HepG2 (cell line): Measurements from ENCODE around the gene NPHP1. TPM values are rescaled to one million over a fixed set of nuclear protein-coding genes. Genes with fewer than 3 reads are reported as not detected.

ENCODE experiments used
- AGO1 ChIP-seq: fragments of 200-400 bp; formaldehyde crosslinking; IDR thresholded peaks from 2 replicates; pipeline ENCODE4 v1.6.1; 2017; ENCODE audit warnings: mild to moderate bottlenecking, low read depth, low read length, moderate library complexity; ENCODE audit not compliant: poor library complexity, severe bottlenecking
- ARNTL ChIP-seq: sonication (generic); formaldehyde crosslinking; IDR thresholded peaks from 2 replicates; pipeline ENCODE4 v1.4.0; 2020; ENCODE audit warnings: mild to moderate bottlenecking, missing genetic modification reagents
- DDIT3 ChIP-seq: sonication (generic); formaldehyde crosslinking; IDR thresholded peaks from 2 replicates; pipeline ENCODE4 v1.4.0; 2020; ENCODE audit warnings: mild to moderate bottlenecking, missing genetic modification reagents
- E2F1 ChIP-seq: sonication (generic); formaldehyde crosslinking; IDR thresholded peaks from 2 replicates; pipeline ENCODE4 v1.5.0; 2020; ENCODE audit warnings: missing genetic modification reagents
- MAFG ChIP-seq: sonication (generic); formaldehyde crosslinking; IDR thresholded peaks from 2 replicates; pipeline ENCODE4 v1.5.1; 2020; ENCODE audit warnings: mild to moderate bottlenecking, missing genetic modification reagents
- NFIB ChIP-seq: sonication (generic); formaldehyde crosslinking; IDR thresholded peaks from 2 replicates; pipeline ENCODE4 v1.9.0; 2021; ENCODE audit warnings: missing genetic modification reagents, mild to moderate bottlenecking, borderline replicate concordance
- NFKBIZ ChIP-seq: IDR thresholded peaks from 2 replicates; pipeline ENCODE4 v1.6.1; 2018; ENCODE audit warnings: missing genetic modification reagents, missing compliant biosample characterization
- NRL ChIP-seq: sonication (generic); formaldehyde crosslinking; IDR thresholded peaks from 2 replicates; pipeline ENCODE4 v1.5.0; 2020; ENCODE audit warnings: missing genetic modification reagents, mild to moderate bottlenecking, moderate library complexity, borderline replicate concordance
- RARA ChIP-seq: IDR thresholded peaks from 2 replicates; pipeline ENCODE4 v1.6.1; 2016; ENCODE audit warnings: missing genetic modification reagents, missing compliant biosample characterization
- SKI ChIP-seq: fragments of 450-650 bp; IDR thresholded peaks from one replicate; pipeline ENCODE4 v1.6.1; 2018; ENCODE audit warnings: mild to moderate bottlenecking; ENCODE audit not compliant: partially characterized antibody
- TOE1 ChIP-seq: sonication (generic); formaldehyde crosslinking; IDR thresholded peaks from 2 replicates; pipeline ENCODE4 v1.4.0; 2020; ENCODE audit warnings: mild to moderate bottlenecking, missing genetic modification reagents
- ZC3H4 ChIP-seq: sonication (generic); formaldehyde crosslinking; IDR thresholded peaks from 2 replicates; pipeline ENCODE4 v1.4.0; 2020; ENCODE audit warnings: missing genetic modification reagents, borderline replicate concordance
- ZNF367 ChIP-seq: sonication (generic); formaldehyde crosslinking; IDR thresholded peaks from 2 replicates; pipeline ENCODE4 v1.4.0; 2020; ENCODE audit warnings: missing genetic modification reagents, borderline replicate concordance
- ZNF446 ChIP-seq: sonication (generic); formaldehyde crosslinking; IDR thresholded peaks from 2 replicates; pipeline ENCODE4 v1.5.0; 2020; ENCODE audit warnings: mild to moderate bottlenecking, missing genetic modification reagents
- ZSCAN29 ChIP-seq: sonication (generic); formaldehyde crosslinking; conservative IDR thresholded peaks from 2 replicates; pipeline ENCODE4 v1.4.0; 2020; ENCODE audit warnings: mild to moderate bottlenecking, missing genetic modification reagents
- polyA plus RNA-seq, 8 experiments: library from polyadenylated mRNA; depleted of rRNA in 3 of 8; stranded (reverse) in 7 of 8; unstranded in 1 of 8; fragments of >200 nt; fragmentation: Illumina TruSeq in 4 of 8; extraction: Trizol in 4 of 8; gene quantifications; 2 replicates each; pipeline versions ENCODE4 v1.2.1 to v1.2.3, GENCODE V29; 2011 to 2016; ENCODE audit warnings: low read depth in 4 of 8, missing spikeins in 1 of 8, mixed read lengths in 1 of 8; ENCODE audit not compliant: insufficient read depth in 1 of 8
- total RNA-seq, 5 experiments: library from RNA; depleted of rRNA; stranded (reverse); fragments of >200 nt; fragmentation: Illumina TruSeq; extraction: Trizol; gene quantifications; 2 replicates each; pipeline ENCODE4 v1.2.3, GENCODE V29; 2016; ENCODE audit warnings: low read depth in 1 of 5
- TF ChIP-seq, protein P1 (sequence below): sonication (generic); formaldehyde crosslinking; conservative IDR thresholded peaks from 2 replicates; pipeline ENCODE4 v1.4.0; 2020; ENCODE audit warnings: missing genetic modification reagents
- TF ChIP-seq, protein P2 (sequence below): sonication (generic); formaldehyde crosslinking; IDR thresholded peaks from 2 replicates; pipeline ENCODE4 v1.4.0; 2020; ENCODE audit warnings: missing genetic modification reagents
- TF ChIP-seq, protein P3 (sequence below): sonication (generic); formaldehyde crosslinking; IDR thresholded peaks from 2 replicates; pipeline ENCODE4 v1.4.0; 2020; ENCODE audit warnings: missing genetic modification reagents

The NPHP1 gene
- total and polyA plus RNA-seq, 2 of the 13 experiments (the other 11 are each of a cell fraction or from before 2014, with no cell fraction given), result 2.7 to 4.8 TPM

- TF ChIP-seq, protein P1, sequence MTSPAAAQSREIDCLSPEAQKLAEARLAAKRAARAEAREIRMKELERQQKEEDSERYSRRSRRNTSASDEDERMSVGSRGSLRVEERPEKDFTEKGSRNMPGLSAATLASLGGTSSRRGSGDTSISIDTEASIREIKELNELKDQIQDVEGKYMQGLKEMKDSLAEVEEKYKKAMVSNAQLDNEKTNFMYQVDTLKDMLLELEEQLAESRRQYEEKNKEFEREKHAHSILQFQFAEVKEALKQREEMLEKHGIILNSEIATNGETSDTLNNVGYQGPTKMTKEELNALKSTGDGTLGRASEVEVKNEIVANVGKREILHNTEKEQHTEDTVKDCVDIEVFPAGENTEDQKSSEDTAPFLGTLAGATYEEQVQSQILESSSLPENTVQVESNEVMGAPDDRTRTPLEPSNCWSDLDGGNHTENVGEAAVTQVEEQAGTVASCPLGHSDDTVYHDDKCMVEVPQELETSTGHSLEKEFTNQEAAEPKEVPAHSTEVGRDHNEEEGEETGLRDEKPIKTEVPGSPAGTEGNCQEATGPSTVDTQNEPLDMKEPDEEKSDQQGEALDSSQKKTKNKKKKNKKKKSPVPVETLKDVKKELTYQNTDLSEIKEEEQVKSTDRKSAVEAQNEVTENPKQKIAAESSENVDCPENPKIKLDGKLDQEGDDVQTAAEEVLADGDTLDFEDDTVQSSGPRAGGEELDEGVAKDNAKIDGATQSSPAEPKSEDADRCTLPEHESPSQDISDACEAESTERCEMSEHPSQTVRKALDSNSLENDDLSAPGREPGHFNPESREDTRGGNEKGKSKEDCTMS, result no peak
- no peak for TF ChIP-seq TOE1 (CRISPR knock-in tag)
- TF ChIP-seq E2F1 (CRISPR knock-in tag), result no peak
- TF ChIP-seq, protein P2, sequence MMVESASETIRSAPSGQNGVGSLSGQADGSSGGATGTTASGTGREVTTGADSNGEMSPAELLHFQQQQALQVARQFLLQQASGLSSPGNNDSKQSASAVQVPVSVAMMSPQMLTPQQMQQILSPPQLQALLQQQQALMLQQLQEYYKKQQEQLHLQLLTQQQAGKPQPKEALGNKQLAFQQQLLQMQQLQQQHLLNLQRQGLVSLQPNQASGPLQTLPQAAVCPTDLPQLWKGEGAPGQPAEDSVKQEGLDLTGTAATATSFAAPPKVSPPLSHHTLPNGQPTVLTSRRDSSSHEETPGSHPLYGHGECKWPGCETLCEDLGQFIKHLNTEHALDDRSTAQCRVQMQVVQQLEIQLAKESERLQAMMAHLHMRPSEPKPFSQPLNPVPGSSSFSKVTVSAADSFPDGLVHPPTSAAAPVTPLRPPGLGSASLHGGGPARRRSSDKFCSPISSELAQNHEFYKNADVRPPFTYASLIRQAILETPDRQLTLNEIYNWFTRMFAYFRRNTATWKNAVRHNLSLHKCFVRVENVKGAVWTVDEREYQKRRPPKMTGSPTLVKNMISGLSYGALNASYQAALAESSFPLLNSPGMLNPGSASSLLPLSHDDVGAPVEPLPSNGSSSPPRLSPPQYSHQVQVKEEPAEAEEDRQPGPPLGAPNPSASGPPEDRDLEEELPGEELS, result peak; percentile 77
- TF ChIP-seq NFKBIZ (CRISPR knock-in tag), result no peak
- peak; percentile 43 for TF ChIP-seq SKI
- TF ChIP-seq, protein P3, sequence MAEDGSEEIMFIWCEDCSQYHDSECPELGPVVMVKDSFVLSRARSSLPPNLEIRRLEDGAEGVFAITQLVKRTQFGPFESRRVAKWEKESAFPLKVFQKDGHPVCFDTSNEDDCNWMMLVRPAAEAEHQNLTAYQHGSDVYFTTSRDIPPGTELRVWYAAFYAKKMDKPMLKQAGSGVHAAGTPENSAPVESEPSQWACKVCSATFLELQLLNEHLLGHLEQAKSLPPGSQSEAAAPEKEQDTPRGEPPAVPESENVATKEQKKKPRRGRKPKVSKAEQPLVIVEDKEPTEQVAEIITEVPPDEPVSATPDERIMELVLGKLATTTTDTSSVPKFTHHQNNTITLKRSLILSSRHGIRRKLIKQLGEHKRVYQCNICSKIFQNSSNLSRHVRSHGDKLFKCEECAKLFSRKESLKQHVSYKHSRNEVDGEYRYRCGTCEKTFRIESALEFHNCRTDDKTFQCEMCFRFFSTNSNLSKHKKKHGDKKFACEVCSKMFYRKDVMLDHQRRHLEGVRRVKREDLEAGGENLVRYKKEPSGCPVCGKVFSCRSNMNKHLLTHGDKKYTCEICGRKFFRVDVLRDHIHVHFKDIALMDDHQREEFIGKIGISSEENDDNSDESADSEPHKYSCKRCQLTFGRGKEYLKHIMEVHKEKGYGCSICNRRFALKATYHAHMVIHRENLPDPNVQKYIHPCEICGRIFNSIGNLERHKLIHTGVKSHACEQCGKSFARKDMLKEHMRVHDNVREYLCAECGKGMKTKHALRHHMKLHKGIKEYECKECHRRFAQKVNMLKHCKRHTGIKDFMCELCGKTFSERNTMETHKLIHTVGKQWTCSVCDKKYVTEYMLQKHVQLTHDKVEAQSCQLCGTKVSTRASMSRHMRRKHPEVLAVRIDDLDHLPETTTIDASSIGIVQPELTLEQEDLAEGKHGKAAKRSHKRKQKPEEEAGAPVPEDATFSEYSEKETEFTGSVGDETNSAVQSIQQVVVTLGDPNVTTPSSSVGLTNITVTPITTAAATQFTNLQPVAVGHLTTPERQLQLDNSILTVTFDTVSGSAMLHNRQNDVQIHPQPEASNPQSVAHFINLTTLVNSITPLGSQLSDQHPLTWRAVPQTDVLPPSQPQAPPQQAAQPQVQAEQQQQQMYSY (CRISPR knock-in tag), result no peak; the same call in 1 of the 2 replicates
- no peak for TF ChIP-seq MAFG
- TF ChIP-seq NFIB (CRISPR knock-in tag), result no peak
- no peak for TF ChIP-seq NRL (CRISPR knock-in tag)
- no peak for TF ChIP-seq ZNF446 (CRISPR knock-in tag)
- TF ChIP-seq ZSCAN29 (CRISPR knock-in tag), result peak; percentile 65; the same call in 1 of the 2 replicates
- no peak for TF ChIP-seq ZC3H4 (CRISPR knock-in tag)
- TF ChIP-seq DDIT3 (CRISPR knock-in tag), result no peak
- no peak for TF ChIP-seq AGO1
- TF ChIP-seq RARA (CRISPR knock-in tag), result peak; percentile 64
- peak; percentile 63; the same call in 1 of the 2 replicates for TF ChIP-seq ARNTL (CRISPR knock-in tag)
- TF ChIP-seq ZNF367 (CRISPR knock-in tag), result no peak
Observed at GRCh38 chr2:110146183-110146944, 58.4 kb downstream of the NPHP1 start (continued).
